Measurements from ENCODE around the gene RAD51D. TPM values are rescaled to one million over a fixed set of nuclear protein-coding genes. Genes with fewer than 3 reads are reported as not detected.

The RAD51D gene
- total and polyA plus RNA-seq, 2 donors (not counting 1 experiment from before 2014, with no cell fraction given): 12.6 to 15.6 TPM

- no peaks in the 10 kb centered on the region for H3K79me2 ChIP-seq (ENCODE audit: control insufficient read depth, insufficient read depth, low read length)
- no peaks in the 10 kb centered on the region for H4K20me1 ChIP-seq (ENCODE audit: control insufficient read depth, extremely low read depth, insufficient read depth, low read length)
- no peak overlapping the region for H2AFZ ChIP-seq (ENCODE audit: low read length)
- H3K4me3 ChIP-seq (replicated peaks in 1 of 4; ENCODE audit: control extremely low read depth in 1 of 4, insufficient read depth in 1 of 4, low read depth in 3 of 4, low read length in 4 of 4): no peak overlapping the region
- no peaks in the 10 kb centered on the region for H3K4me1 ChIP-seq (ENCODE audit: control insufficient read depth, extremely low read depth, insufficient read depth, low read length)
- H3K9ac ChIP-seq (ENCODE audit: insufficient read depth, low read length): no peak overlapping the region
- no peak overlapping the region for H3K27ac ChIP-seq (ENCODE audit: insufficient read depth, low read length)
- no peak for DNase-seq (ENCODE audit: low read depth in 2 of 2)
- no peaks in the 10 kb centered on the region for H3K27me3 ChIP-seq (ENCODE audit: control insufficient read depth, insufficient read depth, low read length)
- no peaks in the 10 kb centered on the region for H3K36me3 ChIP-seq (ENCODE audit: control insufficient read depth, insufficient read depth, low read length)
- no peak overlapping the region for H3K4me2 ChIP-seq (ENCODE audit: extremely low read depth, insufficient read depth, low read length)
- no peaks in the 10 kb centered on the region for H3K9me3 ChIP-seq (ENCODE audit: control insufficient read depth, insufficient read depth, low read depth, low read length)
- TF ChIP-seq EZH2 (IDR thresholded peaks at IDR 0.05; ENCODE audit: low read length, missing control alignments): no peak
- TF ChIP-seq CTCF (conservative IDR thresholded peaks at IDR 0.05 in 1 of 2, IDR thresholded peaks at IDR 0.05 in 1 of 2; ENCODE audit: low read depth in 1 of 2, low read length in 2 of 2): no peak
Observed at GRCh38 chr17:35104844-35105450, 14.7 kb downstream of the RAD51D start.

- no peaks in the 10 kb centered on the region for H3K4me1 ChIP-seq (ENCODE audit: control insufficient read depth, extremely low read depth, insufficient read depth, low read length)
- no peak overlapping the region for H3K4me2 ChIP-seq (ENCODE audit: extremely low read depth, insufficient read depth, low read length)
- TF ChIP-seq EZH2 (IDR thresholded peaks at IDR 0.05; ENCODE audit: low read length, missing control alignments) (no peak), CTCF (conservative IDR thresholded peaks at IDR 0.05 in 1 of 2, IDR thresholded peaks at IDR 0.05 in 1 of 2; ENCODE audit: low read depth in 1 of 2, low read length in 2 of 2) (no peak)
- no peaks in the 10 kb centered on the region for H3K9me3 ChIP-seq (ENCODE audit: control insufficient read depth, insufficient read depth, low read depth, low read length)
- no peak overlapping the region for H3K27ac ChIP-seq (ENCODE audit: insufficient read depth, low read length)
- H3K79me2 ChIP-seq (ENCODE audit: control insufficient read depth, insufficient read depth, low read length): no peaks in the 10 kb centered on the region
- no peak overlapping the region for H3K9ac ChIP-seq (ENCODE audit: insufficient read depth, low read length)
- H3K27me3 ChIP-seq (ENCODE audit: control insufficient read depth, insufficient read depth, low read length): no peaks in the 10 kb centered on the region
- DNase-seq (ENCODE audit: low read depth in 2 of 2): no peak
- no peaks in the 10 kb centered on the region for H4K20me1 ChIP-seq (ENCODE audit: control insufficient read depth, extremely low read depth, insufficient read depth, low read length)
- no peaks in the 10 kb centered on the region for H3K36me3 ChIP-seq (ENCODE audit: control insufficient read depth, insufficient read depth, low read length)
- no peak overlapping the region for H2AFZ ChIP-seq (ENCODE audit: low read length)
- H3K4me3 ChIP-seq (replicated peaks in 1 of 4; ENCODE audit: control extremely low read depth in 1 of 4, insufficient read depth in 1 of 4, low read depth in 3 of 4, low read length in 4 of 4): no peak overlapping the region
Observed at GRCh38 chr17:35103271-35103670, 16.4 kb downstream of the RAD51D start.

GRCh38 chr17:35101725-35102124 lies 17.9 kb downstream of the RAD51D start:
- H3K9ac ChIP-seq (ENCODE audit: insufficient read depth, low read length): no peak overlapping the region
- no peaks in the 10 kb centered on the region for H3K79me2 ChIP-seq (ENCODE audit: control insufficient read depth, insufficient read depth, low read length)
- H3K4me2 ChIP-seq (ENCODE audit: extremely low read depth, insufficient read depth, low read length): no peak overlapping the region
- TF ChIP-seq CTCF (conservative IDR thresholded peaks at IDR 0.05 in 1 of 2, IDR thresholded peaks at IDR 0.05 in 1 of 2; ENCODE audit: low read depth in 1 of 2, low read length in 2 of 2): no peak
- no peak for TF ChIP-seq EZH2 (IDR thresholded peaks at IDR 0.05; ENCODE audit: low read length, missing control alignments)
- no peak overlapping the region for H3K27ac ChIP-seq (ENCODE audit: insufficient read depth, low read length)
- no peak overlapping the region for H2AFZ ChIP-seq (ENCODE audit: low read length)
- H3K4me1 ChIP-seq (ENCODE audit: control insufficient read depth, extremely low read depth, insufficient read depth, low read length): no peaks in the 10 kb centered on the region
- H3K27me3 ChIP-seq (ENCODE audit: control insufficient read depth, insufficient read depth, low read length): no peaks in the 10 kb centered on the region
- no peaks in the 10 kb centered on the region for H3K9me3 ChIP-seq (ENCODE audit: control insufficient read depth, insufficient read depth, low read depth, low read length)
- H4K20me1 ChIP-seq (ENCODE audit: control insufficient read depth, extremely low read depth, insufficient read depth, low read length): no peaks in the 10 kb centered on the region
- no peak for DNase-seq (ENCODE audit: low read depth in 2 of 2)
- no peak overlapping the region for H3K4me3 ChIP-seq (replicated peaks in 1 of 4; ENCODE audit: control extremely low read depth in 1 of 4, insufficient read depth in 1 of 4, low read depth in 3 of 4, low read length in 4 of 4)
- H3K36me3 ChIP-seq (ENCODE audit: control insufficient read depth, insufficient read depth, low read length): peaks cover 3% of the 10 kb centered on the region

All from fibroblast of lung (primary cell).